Fibroblast of lung (primary cell): Measurements from ENCODE around the gene CCT7. TPM values are rescaled to one million over a fixed set of nuclear protein-coding genes. Genes with fewer than 3 reads are reported as not detected.

ENCODE experiments used
- DNase-seq, 2 donors: peaks; one replicate each; pipeline versions ENCODE4 v3.0.0 to v3.0.0-alpha.2; 2010; ENCODE audit warnings: low read depth in 2 of 2
- H2AFZ ChIP-seq: 2 replicates; pipeline ENCODE4 v1.5.1; 2012; ENCODE audit warnings: low read length, control low read depth, inconsistent platforms
- H3K27ac ChIP-seq: 2 replicates; pipeline ENCODE4 v1.5.1; 2011; ENCODE audit warnings: low read length, control low read depth; ENCODE audit not compliant: insufficient read depth
- H3K27me3 ChIP-seq: 2 replicates; pipeline ENCODE4 v1.5.1; 2011; ENCODE audit warnings: mild to moderate bottlenecking, low read length; ENCODE audit not compliant: control insufficient read depth, insufficient read depth
- H3K36me3 ChIP-seq: 2 replicates; pipeline ENCODE4 v1.5.1; 2011; ENCODE audit warnings: low read length; ENCODE audit not compliant: control insufficient read depth, insufficient read depth
- H3K4me1 ChIP-seq: 2 replicates; pipeline ENCODE4 v1.5.1; 2011; ENCODE audit warnings: low read length; ENCODE audit not compliant: control insufficient read depth, insufficient read depth; ENCODE audit errors: extremely low read depth
- H3K4me2 ChIP-seq: 2 replicates; pipeline ENCODE4 v1.5.1; 2011; ENCODE audit warnings: low read length, control low read depth; ENCODE audit not compliant: insufficient read depth; ENCODE audit errors: extremely low read depth
- H3K4me3 ChIP-seq, 4 experiments: fragments of 200-600 bp in 1 of 4; sonication (generic) in 1 of 4; replicated peaks in 1 of 4; 2 replicates each; pipeline ENCODE4 v1.5.1; 2011 to 2016; ENCODE audit warnings: low read length in 4 of 4, low read depth in 3 of 4, mild to moderate bottlenecking in 3 of 4, control low read depth in 2 of 4, inconsistent platforms in 1 of 4, mixed read lengths in 1 of 4; ENCODE audit not compliant: insufficient read depth in 1 of 4; ENCODE audit errors: control extremely low read depth in 1 of 4
- H3K79me2 ChIP-seq: 2 replicates; pipeline ENCODE4 v1.5.1; 2012; ENCODE audit warnings: mild to moderate bottlenecking, low read length, inconsistent platforms; ENCODE audit not compliant: control insufficient read depth, insufficient read depth
- H3K9ac ChIP-seq: 2 replicates; pipeline ENCODE4 v1.5.1; 2011; ENCODE audit warnings: mild to moderate bottlenecking, low read length, control low read depth; ENCODE audit not compliant: insufficient read depth
- H3K9me3 ChIP-seq: 2 replicates; pipeline ENCODE4 v1.5.1; 2012; ENCODE audit warnings: low read depth, low read length; ENCODE audit not compliant: control insufficient read depth, insufficient read depth
- H4K20me1 ChIP-seq: 2 replicates; pipeline ENCODE4 v1.5.1; 2011; ENCODE audit warnings: low read length; ENCODE audit not compliant: control insufficient read depth, insufficient read depth; ENCODE audit errors: extremely low read depth
- EZH2 ChIP-seq: IDR thresholded peaks from 2 replicates; pipeline ENCODE4 v1.5.1; 2012; ENCODE audit warnings: low read length, control low read depth, mild to moderate bottlenecking; ENCODE audit errors: missing control alignments
- polyA plus RNA-seq, 2 donors: library from polyadenylated mRNA; depleted of rRNA in 1 of 2; stranded (reverse) in 1 of 2; unstranded in 1 of 2; fragments of >200 nt; gene quantifications; 2 replicates each; pipeline ENCODE4 v1.2.1, GENCODE V29; 2011 to 2012; ENCODE audit warnings: missing spikeins in 1 of 2
- total RNA-seq: library from RNA; depleted of rRNA; stranded (reverse); fragments of >200 nt; gene quantifications from 2 replicates; pipeline ENCODE4 v1.2.1, GENCODE V29; 2014
- TF ChIP-seq, protein P1 (sequence below), 2 donors: IDR thresholded peaks in 1 of 2; conservative IDR thresholded peaks in 1 of 2; 1 replicate in 1 of 2; 2 replicates in 1 of 2; pipeline ENCODE4 v1.5.1; 2011 to 2012; ENCODE audit warnings: low read length in 2 of 2, control low read depth in 1 of 2, inconsistent platforms in 1 of 2, low read depth in 1 of 2, mild to moderate bottlenecking in 1 of 2

The CCT7 gene
- total and polyA plus RNA-seq, 2 donors (not counting 1 experiment from before 2014, with no cell fraction given), result 233 to 299 TPM

- no peaks in the 10 kb centered on the region for H3K4me1 ChIP-seq
- H3K36me3 ChIP-seq, result no peaks in the 10 kb centered on the region
- peak overlapping the region; percentile 66 for H3K4me2 ChIP-seq
- H2AFZ ChIP-seq, result peak overlapping the region; percentile 46
- no peak overlapping the region for H3K9ac ChIP-seq
- H3K79me2 ChIP-seq, result no peaks in the 10 kb centered on the region
- no peaks in the 10 kb centered on the region for H3K9me3 ChIP-seq
- no peaks in the 10 kb centered on the region for H4K20me1 ChIP-seq
- DNase-seq, result no peak
- H3K4me3 ChIP-seq, result peak overlapping the region; percentile 36 to 63 (median 48)
- TF ChIP-seq, protein P1, sequence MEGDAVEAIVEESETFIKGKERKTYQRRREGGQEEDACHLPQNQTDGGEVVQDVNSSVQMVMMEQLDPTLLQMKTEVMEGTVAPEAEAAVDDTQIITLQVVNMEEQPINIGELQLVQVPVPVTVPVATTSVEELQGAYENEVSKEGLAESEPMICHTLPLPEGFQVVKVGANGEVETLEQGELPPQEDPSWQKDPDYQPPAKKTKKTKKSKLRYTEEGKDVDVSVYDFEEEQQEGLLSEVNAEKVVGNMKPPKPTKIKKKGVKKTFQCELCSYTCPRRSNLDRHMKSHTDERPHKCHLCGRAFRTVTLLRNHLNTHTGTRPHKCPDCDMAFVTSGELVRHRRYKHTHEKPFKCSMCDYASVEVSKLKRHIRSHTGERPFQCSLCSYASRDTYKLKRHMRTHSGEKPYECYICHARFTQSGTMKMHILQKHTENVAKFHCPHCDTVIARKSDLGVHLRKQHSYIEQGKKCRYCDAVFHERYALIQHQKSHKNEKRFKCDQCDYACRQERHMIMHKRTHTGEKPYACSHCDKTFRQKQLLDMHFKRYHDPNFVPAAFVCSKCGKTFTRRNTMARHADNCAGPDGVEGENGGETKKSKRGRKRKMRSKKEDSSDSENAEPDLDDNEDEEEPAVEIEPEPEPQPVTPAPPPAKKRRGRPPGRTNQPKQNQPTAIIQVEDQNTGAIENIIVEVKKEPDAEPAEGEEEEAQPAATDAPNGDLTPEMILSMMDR (conservative IDR thresholded peaks at IDR 0.05 in 1 of 2, IDR thresholded peaks at IDR 0.05 in 1 of 2; ENCODE audit: low read depth in 1 of 2, low read length in 2 of 2), result no peak
- no peak for TF ChIP-seq EZH2
- H3K27ac ChIP-seq, result no peak overlapping the region
- H3K27me3 ChIP-seq, result peaks cover 25% of the 10 kb centered on the region
Measured at GRCh38 chr2:73283545-73284295, 49.6 kb downstream of the CCT7 start.

GRCh38 chr2:73284296-73285158, 50.4 kb downstream of the CCT7 start, which contains the start of gene FBXO41:
Gene FBXO41, minus strand, starts transcription at chr2:73284478. Its CDS starts 14,848 bp downstream, at chr2:73269630.
- no peaks in the 10 kb centered on the region for H3K79me2 ChIP-seq
- H3K9ac ChIP-seq, result no peak within 1 kb of the TSS
- peak within 1 kb of the TSS; percentile 46 for H2AFZ ChIP-seq
- peak within 1 kb of the TSS; percentile 66 for H3K4me2 ChIP-seq
- H3K36me3 ChIP-seq, result no peaks in the 10 kb centered on the region
- no peaks in the 10 kb centered on the region for H3K9me3 ChIP-seq
- DNase-seq, result peak; percentile 26 to 30
- TF ChIP-seq, protein P1 (conservative IDR thresholded peaks at IDR 0.05 in 1 of 2, IDR thresholded peaks at IDR 0.05 in 1 of 2; ENCODE audit: low read depth in 1 of 2, low read length in 2 of 2), result no peak
- TF ChIP-seq EZH2, result no peak
- H3K27me3 ChIP-seq, result peaks cover 25% of the 10 kb centered on the region
- H3K27ac ChIP-seq, result no peak within 1 kb of the TSS
- H3K4me3 ChIP-seq, result peak within 1 kb of the TSS; percentile 36 to 63 (median 50)
- no peaks in the 10 kb centered on the region for H4K20me1 ChIP-seq
- H3K4me1 ChIP-seq, result no peaks in the 10 kb centered on the region

GRCh38 chr2:73285159-73285739, 51.1 kb downstream of the CCT7 start:
- H3K36me3 ChIP-seq, result no peaks in the 10 kb centered on the region
- no peak overlapping the region for H3K4me2 ChIP-seq
- peaks cover 30% of the 10 kb centered on the region for H3K27me3 ChIP-seq

More at GRCh38 chr2:73285159-73285739, 51.1 kb downstream of the CCT7 start:
- H3K4me1 ChIP-seq, result no peaks in the 10 kb centered on the region
- TF ChIP-seq EZH2, result no peak
- TF ChIP-seq, protein P1 (conservative IDR thresholded peaks at IDR 0.05 in 1 of 2, IDR thresholded peaks at IDR 0.05 in 1 of 2; ENCODE audit: low read depth in 1 of 2, low read length in 2 of 2), result no peak
- H2AFZ ChIP-seq, result no peak overlapping the region
- no peak overlapping the region for H3K27ac ChIP-seq
- no peaks in the 10 kb centered on the region for H4K20me1 ChIP-seq
- DNase-seq, result no peak
- H3K9me3 ChIP-seq, result no peaks in the 10 kb centered on the region
- no peaks in the 10 kb centered on the region for H3K79me2 ChIP-seq
- no peak overlapping the region for H3K9ac ChIP-seq
- peak overlapping the region in 1 of 4 experiments; percentile 63 for H3K4me3 ChIP-seq
